ENCODE data around the gene SRRM5.

DNA sequence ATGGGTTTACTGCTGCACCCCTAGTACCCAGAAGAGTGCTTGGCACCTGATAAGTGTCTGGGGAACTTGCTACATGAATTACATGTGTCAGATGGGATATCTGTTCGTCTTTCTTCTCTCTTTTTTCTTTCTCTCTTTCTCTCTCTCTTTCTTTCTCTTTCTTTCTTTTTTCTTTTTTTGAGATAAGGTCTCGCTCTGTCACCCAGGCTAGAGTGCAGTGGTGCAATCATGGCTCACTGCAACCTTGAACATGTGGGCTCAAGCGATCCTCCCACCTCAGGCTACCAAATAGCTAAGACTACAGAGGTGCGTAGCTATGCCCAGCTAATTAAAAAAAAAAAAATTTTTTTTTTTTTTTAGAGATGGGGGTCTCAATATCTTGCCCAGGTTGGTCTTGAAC lies 21.6 kb downstream of the SRRM5 start:
- TF ChIP-seq CTCF (IDR thresholded peaks at IDR 0.05; ENCODE audit: low read depth, low read length, poor library complexity, severe bottlenecking) (no peak), EZH2phosphoT487 (IDR thresholded peaks at IDR 0.05; ENCODE audit: borderline replicate concordance, low read length) (no peak)

Measured in DOHH2 (cell line).